Measurements from ENCODE around the gene CDH13.

DNA sequence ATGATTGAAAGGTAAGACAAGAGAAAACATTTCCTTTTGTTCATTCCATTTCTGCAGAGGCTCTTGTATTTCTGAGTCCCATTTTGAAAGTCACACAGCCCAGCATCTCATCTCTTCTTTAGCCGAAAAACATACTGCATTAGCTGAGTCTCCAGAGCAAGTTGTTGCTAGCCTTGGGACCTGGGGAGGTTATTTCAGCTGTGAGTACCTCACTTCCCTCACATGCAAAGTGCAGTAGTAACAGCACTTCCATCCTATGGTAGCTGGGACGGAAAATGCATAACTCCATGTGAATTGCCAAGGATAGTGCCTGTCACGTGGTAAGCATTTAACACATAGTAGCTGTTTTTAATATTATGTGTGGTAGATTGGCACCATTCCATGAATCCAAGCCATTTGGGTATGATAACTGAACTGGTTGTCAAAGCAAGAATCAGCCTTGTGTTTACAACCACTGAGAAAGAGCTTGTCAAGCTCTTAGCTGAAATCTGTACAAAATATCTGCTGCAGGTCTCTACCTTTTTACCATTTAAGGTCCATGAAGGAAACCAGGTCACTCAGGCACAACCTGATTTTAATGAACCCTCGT is 345.7 kb downstream of the CDH13 start:
- TF ChIP-seq CTCF (conservative IDR thresholded peaks at IDR 0.05; ENCODE audit: low read depth, low read length): no peak
- TF ChIP-seq EZH2 (IDR thresholded peaks at IDR 0.05; ENCODE audit: borderline replicate concordance, low read depth, low read length, poor library complexity, severe bottlenecking): no peak

Data from A673 (cell line).